ENCODE measurements around the gene RAPH1. TPM values are rescaled to one million over a fixed set of nuclear protein-coding genes. Genes with fewer than 3 reads are reported as not detected.
A peak's percentile ranks its signal among the peaks of the same experiment; 100 is the strongest.

The RAPH1 gene
- total and polyA plus RNA-seq, 9 donors: 16.6 to 33.5 (median 27.4) TPM

- no CpG with 5 or more reads among the region's 4 CpGs for WGBS (ENCODE audit: insufficient coverage)
- Histone ChIP-seq H3K27me3 (ENCODE audit: control insufficient read depth, insufficient read depth, low read length) (no peaks in the 10 kb centered on the region), H3K27ac (ENCODE audit: low read length) (no peak overlapping the region), H3K9me3 (replicated peaks; ENCODE audit: control insufficient read depth, low read depth, low read length) (no peaks in the 10 kb centered on the region), H3K4me1 (ENCODE audit: control insufficient read depth, insufficient read depth, low read length) (no peaks in the 10 kb centered on the region), H3K36me3 (ENCODE audit: control insufficient read depth, insufficient read depth, low read length) (peaks cover 9% of the 10 kb centered on the region), H3K4me3 (ENCODE audit: low read length) (no peak overlapping the region)
- peak; percentile 55 for DNase-seq
These were observed 36.9 kb downstream of the RAPH1 start for GRCh38 chr2:203498161-203498560.

GRCh38 chr2:203492965-203493364, 42.1 kb downstream of the RAPH1 start:
- WGBS (ENCODE audit: insufficient coverage): no CpG with 5 or more reads among the region's 2 CpGs
- H3K9me3 ChIP-seq (replicated peaks; ENCODE audit: control insufficient read depth, low read depth, low read length): no peaks in the 10 kb centered on the region

GRCh38 chr2:203490391-203490790, 44.7 kb downstream of the RAPH1 start:
- no peak for DNase-seq
- no peak overlapping the region for H3K4me3 ChIP-seq (ENCODE audit: low read length)
- peaks cover 20% of the 10 kb centered on the region for H3K36me3 ChIP-seq (ENCODE audit: control insufficient read depth, insufficient read depth, low read length)
- no CpG with 5 or more reads among the region's 3 CpGs for WGBS (ENCODE audit: insufficient coverage)
- H3K4me1 ChIP-seq (ENCODE audit: control insufficient read depth, insufficient read depth, low read length): no peaks in the 10 kb centered on the region
- H3K9me3 ChIP-seq (replicated peaks; ENCODE audit: control insufficient read depth, low read depth, low read length): no peaks in the 10 kb centered on the region
- H3K27ac ChIP-seq (ENCODE audit: low read length): no peak overlapping the region
- H3K27me3 ChIP-seq (ENCODE audit: control insufficient read depth, insufficient read depth, low read length): no peaks in the 10 kb centered on the region

More at GRCh38 chr2:203492965-203493364, 42.1 kb downstream of the RAPH1 start:
- Histone ChIP-seq H3K27me3 (ENCODE audit: control insufficient read depth, insufficient read depth, low read length) (no peaks in the 10 kb centered on the region), H3K27ac (ENCODE audit: low read length) (no peak overlapping the region), H3K4me1 (ENCODE audit: control insufficient read depth, insufficient read depth, low read length) (no peaks in the 10 kb centered on the region), H3K36me3 (ENCODE audit: control insufficient read depth, insufficient read depth, low read length) (peaks cover 16% of the 10 kb centered on the region), H3K4me3 (ENCODE audit: low read length) (no peak overlapping the region)
- no peak for DNase-seq

- Histone ChIP-seq H3K27ac (ENCODE audit: low read length) (no peak overlapping the region), H3K4me3 (ENCODE audit: low read length) (no peak overlapping the region), H3K36me3 (ENCODE audit: control insufficient read depth, insufficient read depth, low read length) (peaks cover 25% of the 10 kb centered on the region), H3K4me1 (ENCODE audit: control insufficient read depth, insufficient read depth, low read length) (no peaks in the 10 kb centered on the region), H3K9me3 (replicated peaks; ENCODE audit: control insufficient read depth, low read depth, low read length) (no peaks in the 10 kb centered on the region), H3K27me3 (ENCODE audit: control insufficient read depth, insufficient read depth, low read length) (no peaks in the 10 kb centered on the region)
- 67% methylated on average over 2 of the region's 6 CpGs for WGBS (ENCODE audit: insufficient coverage)
- DNase-seq: no peak
These were observed 45.6 kb downstream of the RAPH1 start for GRCh38 chr2:203489531-203489930.

- H3K27me3 ChIP-seq (ENCODE audit: control insufficient read depth, insufficient read depth, low read length): no peaks in the 10 kb centered on the region
- peaks cover 2% of the 10 kb centered on the region for H3K4me1 ChIP-seq (ENCODE audit: control insufficient read depth, insufficient read depth, low read length)
- H3K36me3 ChIP-seq (ENCODE audit: control insufficient read depth, insufficient read depth, low read length): peaks cover 29% of the 10 kb centered on the region
- peak; percentile 50 for DNase-seq
- no peak overlapping the region for H3K4me3 ChIP-seq (ENCODE audit: low read length)
- no peaks in the 10 kb centered on the region for H3K9me3 ChIP-seq (replicated peaks; ENCODE audit: control insufficient read depth, low read depth, low read length)
- H3K27ac ChIP-seq (ENCODE audit: low read length): no peak overlapping the region
- WGBS (ENCODE audit: insufficient coverage): 71% methylated on average over 5 of the region's 8 CpGs
These were observed 50.6 kb downstream of the RAPH1 start for GRCh38 chr2:203484266-203485112.

GRCh38 chr2:203480623-203481022, 54.5 kb downstream of the RAPH1 start:
- Histone ChIP-seq H3K9me3 (replicated peaks; ENCODE audit: control insufficient read depth, low read depth, low read length) (no peaks in the 10 kb centered on the region), H3K36me3 (ENCODE audit: control insufficient read depth, insufficient read depth, low read length) (peaks cover 28% of the 10 kb centered on the region), H3K4me3 (ENCODE audit: low read length) (no peak overlapping the region), H3K27ac (ENCODE audit: low read length) (no peak overlapping the region), H3K27me3 (ENCODE audit: control insufficient read depth, insufficient read depth, low read length) (no peaks in the 10 kb centered on the region), H3K4me1 (ENCODE audit: control insufficient read depth, insufficient read depth, low read length) (peaks cover 2% of the 10 kb centered on the region)
- 100% methylated on average over 1 of the region's 5 CpGs for WGBS (ENCODE audit: insufficient coverage)
- DNase-seq: no peak

- WGBS (ENCODE audit: insufficient coverage): 80% methylated on average over 1 of the region's 2 CpGs
- H3K27me3 ChIP-seq (ENCODE audit: control insufficient read depth, insufficient read depth, low read length): no peaks in the 10 kb centered on the region
- DNase-seq: no peak
- peaks cover 24% of the 10 kb centered on the region for H3K36me3 ChIP-seq (ENCODE audit: control insufficient read depth, insufficient read depth, low read length)
- H3K9me3 ChIP-seq (replicated peaks; ENCODE audit: control insufficient read depth, low read depth, low read length): no peaks in the 10 kb centered on the region
- H3K27ac ChIP-seq (ENCODE audit: low read length): no peak overlapping the region
- no peaks in the 10 kb centered on the region for H3K4me1 ChIP-seq (ENCODE audit: control insufficient read depth, insufficient read depth, low read length)
- no peak overlapping the region for H3K4me3 ChIP-seq (ENCODE audit: low read length)
These were observed 58.2 kb downstream of the RAPH1 start for GRCh38 chr2:203476881-203477280.

- H3K4me3 ChIP-seq (ENCODE audit: low read length): no peak overlapping the region
- no peaks in the 10 kb centered on the region for H3K4me1 ChIP-seq (ENCODE audit: control insufficient read depth, insufficient read depth, low read length)
- no peaks in the 10 kb centered on the region for H3K9me3 ChIP-seq (replicated peaks; ENCODE audit: control insufficient read depth, low read depth, low read length)
- no peaks in the 10 kb centered on the region for H3K27me3 ChIP-seq (ENCODE audit: control insufficient read depth, insufficient read depth, low read length)
- H3K27ac ChIP-seq (ENCODE audit: low read length): no peak overlapping the region
- 81% methylated on average over 3 of the region's 5 CpGs for WGBS (ENCODE audit: insufficient coverage)
- peaks cover 20% of the 10 kb centered on the region for H3K36me3 ChIP-seq (ENCODE audit: control insufficient read depth, insufficient read depth, low read length)
- DNase-seq: no peak
These were observed 63.8 kb downstream of the RAPH1 start for GRCh38 chr2:203471323-203471722.

GRCh38 chr2:203470371-203470770, 64.7 kb downstream of the RAPH1 start:
- no peak overlapping the region for H3K4me3 ChIP-seq (ENCODE audit: low read length)
- H3K36me3 ChIP-seq (ENCODE audit: control insufficient read depth, insufficient read depth, low read length): peaks cover 20% of the 10 kb centered on the region
- no peak overlapping the region for H3K27ac ChIP-seq (ENCODE audit: low read length)
- peak; percentile 24 for DNase-seq
- no CpG with 5 or more reads among the region's 4 CpGs for WGBS (ENCODE audit: insufficient coverage)
- H3K4me1 ChIP-seq (ENCODE audit: control insufficient read depth, insufficient read depth, low read length): no peaks in the 10 kb centered on the region
- no peaks in the 10 kb centered on the region for H3K9me3 ChIP-seq (replicated peaks; ENCODE audit: control insufficient read depth, low read depth, low read length)
- no peaks in the 10 kb centered on the region for H3K27me3 ChIP-seq (ENCODE audit: control insufficient read depth, insufficient read depth, low read length)

GRCh38 chr2:203469546-203469945, 65.6 kb downstream of the RAPH1 start:
- Histone ChIP-seq H3K4me3 (ENCODE audit: low read length) (no peak overlapping the region), H3K36me3 (ENCODE audit: control insufficient read depth, insufficient read depth, low read length) (peaks cover 17% of the 10 kb centered on the region), H3K9me3 (replicated peaks; ENCODE audit: control insufficient read depth, low read depth, low read length) (no peaks in the 10 kb centered on the region), H3K4me1 (ENCODE audit: control insufficient read depth, insufficient read depth, low read length) (no peaks in the 10 kb centered on the region), H3K27me3 (ENCODE audit: control insufficient read depth, insufficient read depth, low read length) (no peaks in the 10 kb centered on the region), H3K27ac (ENCODE audit: low read length) (no peak overlapping the region)
- WGBS (ENCODE audit: insufficient coverage): no CpG with 5 or more reads among the region's 1 CpG
- no peak for DNase-seq

Measured in muscle of leg (tissue), 11 donors.